GM21526 (cell line): ENCODE measurements around the gene B3GNT5.

ENCODE experiments used
- ATAC-seq: cut with Tn5 transposase; IDR thresholded peaks from one replicate; pipeline ENCODE4 v1.9.1; 2021; ENCODE audit warnings: moderate library complexity; ENCODE audit not compliant: unreplicated experiment, low FRiP score

The B3GNT5 gene

DNA sequence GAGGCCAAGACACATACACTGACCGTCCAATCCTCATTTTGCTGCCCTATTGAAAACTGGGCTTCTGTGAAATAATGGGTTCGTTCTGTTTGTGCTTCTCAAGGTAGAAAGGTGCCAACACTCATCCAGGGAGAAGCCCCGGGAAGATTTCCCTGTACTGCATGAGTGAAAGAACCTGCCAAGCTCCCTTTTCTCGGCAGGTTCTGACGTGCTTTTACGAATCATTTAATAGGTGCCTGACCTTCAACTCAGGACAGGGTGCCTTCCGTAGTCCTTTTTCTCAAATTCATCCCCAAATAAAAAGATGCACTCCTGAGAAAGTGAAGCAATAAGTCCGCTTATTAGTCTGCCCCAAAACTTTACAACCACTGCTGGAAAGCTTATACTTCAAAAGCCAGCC lies 64.2 kb downstream of the B3GNT5 start:
- no peak for ATAC-seq

DNA sequence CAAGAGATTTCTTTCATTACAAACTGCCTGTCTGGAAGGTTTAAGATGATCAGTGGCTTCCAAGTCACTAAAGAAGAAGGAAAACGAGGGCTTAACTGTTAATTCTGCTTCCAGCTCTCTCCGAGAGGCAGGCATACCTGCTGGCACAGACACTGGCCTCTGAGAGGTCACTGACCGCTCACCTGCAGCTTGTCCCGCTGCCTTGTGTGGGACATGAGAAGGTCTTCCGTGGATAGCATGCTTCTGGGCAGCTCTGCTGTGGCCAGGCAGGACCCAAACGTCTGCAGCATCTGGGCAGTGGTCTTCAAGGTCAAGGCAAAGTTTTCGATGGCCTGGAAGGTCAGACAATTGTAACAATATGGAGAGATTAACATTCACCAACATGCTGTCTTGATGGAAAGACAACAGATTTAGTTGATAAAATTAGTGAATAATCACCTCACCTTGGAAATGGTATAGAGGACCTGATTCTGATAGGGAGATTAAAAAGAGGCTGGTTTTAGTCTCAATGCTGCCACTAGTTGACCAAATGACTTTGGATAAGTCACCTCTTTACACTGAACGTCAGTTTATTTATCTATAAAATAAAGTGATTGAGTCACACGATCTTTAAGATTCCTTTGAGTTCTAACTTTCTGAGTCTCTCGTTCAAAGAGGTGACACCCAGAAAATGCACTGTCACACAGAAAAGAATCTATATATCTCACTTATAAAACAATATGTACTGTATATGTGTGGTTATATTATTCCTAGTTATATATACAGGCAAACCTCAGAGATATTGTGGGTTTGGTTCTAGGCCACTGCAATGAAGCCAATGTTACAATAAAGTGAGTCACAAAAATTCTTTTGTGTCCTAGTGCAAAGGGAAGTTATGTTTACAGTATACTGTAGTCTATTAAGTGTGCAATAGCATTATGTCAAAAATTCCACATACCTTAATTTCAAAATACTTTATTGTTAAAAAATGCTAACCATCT lies 65.1 kb downstream of the B3GNT5 start:
- no peak for ATAC-seq

DNA sequence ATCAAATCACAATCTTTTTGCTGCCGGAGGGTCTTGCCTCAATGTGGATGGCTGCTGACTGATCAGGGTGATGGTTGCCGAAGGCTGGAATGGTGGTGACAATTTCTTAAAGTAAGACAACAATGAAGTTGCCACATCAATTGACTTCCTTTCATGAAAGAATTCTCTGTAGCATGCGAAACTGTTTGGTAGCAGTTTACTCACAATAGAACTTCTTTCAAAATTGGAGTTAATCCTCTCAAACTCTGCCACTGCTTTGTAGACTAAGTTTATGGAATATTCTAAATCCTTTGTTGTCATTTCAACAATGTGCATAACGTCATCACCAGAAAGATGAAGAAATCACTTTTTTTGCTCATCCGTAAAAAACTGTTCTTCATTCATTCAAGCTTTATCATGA lies 65.8 kb downstream of the B3GNT5 start:
- no peak for ATAC-seq

DNA sequence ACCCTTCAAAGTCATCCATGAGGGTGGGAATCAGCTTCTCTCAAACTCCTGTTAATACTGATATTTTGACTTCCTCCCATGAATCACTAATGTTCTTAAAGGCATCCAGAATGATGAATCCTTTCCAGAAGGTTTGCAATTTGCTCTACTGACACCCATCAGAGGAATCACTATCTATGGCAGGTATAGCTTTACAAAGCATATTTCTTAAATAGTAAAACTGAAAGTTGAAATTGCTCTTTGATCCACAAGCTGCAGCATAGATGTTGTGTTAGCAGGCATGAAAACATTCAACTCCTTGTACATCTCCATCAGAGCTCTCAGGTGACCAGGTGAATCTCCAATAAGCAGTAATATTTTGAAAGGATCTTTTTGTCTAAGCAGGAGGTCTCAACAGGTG lies 66.3 kb downstream of the B3GNT5 start:
- no peak for ATAC-seq
